ENCODE results near the gene PGP.
A peak's percentile ranks its signal among the peaks of the same experiment; 100 is the strongest.
"Not testable (repeated sequence)": the region's sequence is repeated elsewhere in the genome, so short reads cannot be mapped to it uniquely, and the experiment has no call there.

The PGP gene

GRCh38 chr16:2206420-2206779 is 8.2 kb downstream of the PGP start:
- in situ Hi-C loops (cut with HindIII; ENCODE audit: low sequenced_read_pairs): no loop called here
- no peak for TF ChIP-seq CTCF (IDR thresholded peaks at IDR 0.05; ENCODE audit: low read depth, low read length, missing control alignments)
- no peak for DNase-seq (ENCODE audit: low read depth)
- H3K4me3 ChIP-seq (ENCODE audit: low read depth, low read length): peak overlapping the region; percentile 67

GRCh38 chr16:2205967-2206313 is 8.7 kb downstream of the PGP start:
- in situ Hi-C loops (cut with HindIII; ENCODE audit: low sequenced_read_pairs): no loop called here

GRCh38 chr16:2205104-2205966 is 9.3 kb downstream of the PGP start, which contains the start of gene MLST8:
Gene MLST8 (plus strand): TSS chr16:2205454. CDS start chr16:2206086, 632 bp downstream.
- peak; percentile 59 for DNase-seq (ENCODE audit: low read depth)
- in situ Hi-C loops (cut with HindIII; ENCODE audit: low sequenced_read_pairs): no loop called here
- peak; percentile 10 for TF ChIP-seq CTCF (IDR thresholded peaks at IDR 0.05; ENCODE audit: low read depth, low read length, missing control alignments)
- H3K4me3 ChIP-seq (ENCODE audit: low read depth, low read length): peak within 1 kb of the TSS; percentile 67

More at GRCh38 chr16:2205967-2206313, 8.7 kb downstream of the PGP start:
- DNase-seq (ENCODE audit: low read depth): no peak
- TF ChIP-seq CTCF (IDR thresholded peaks at IDR 0.05; ENCODE audit: low read depth, low read length, missing control alignments): no peak
- peak overlapping the region; percentile 67 for H3K4me3 ChIP-seq (ENCODE audit: low read depth, low read length)

- in situ Hi-C loops (cut with HindIII; ENCODE audit: low sequenced_read_pairs): no loop called here
- H3K4me3 ChIP-seq (ENCODE audit: low read depth, low read length): peak overlapping the region; percentile 67
- TF ChIP-seq CTCF (IDR thresholded peaks at IDR 0.05; ENCODE audit: low read depth, low read length, missing control alignments): no peak
- DNase-seq (ENCODE audit: low read depth): no peak
Observed at GRCh38 chr16:2204416-2205103, 10.1 kb downstream of the PGP start.

GRCh38 chr16:2203119-2203688 is 11.4 kb downstream of the PGP start:
- in situ Hi-C loops (cut with HindIII; ENCODE audit: low sequenced_read_pairs); H3K4me3 ChIP-seq (ENCODE audit: low read depth, low read length); DNase-seq (ENCODE audit: low read depth): not testable (repeated sequence)

GRCh38 chr16:2200313-2200712 is 14.3 kb downstream of the PGP start:
- H3K4me3 ChIP-seq (ENCODE audit: low read depth, low read length): no peak overlapping the region
- in situ Hi-C loops (cut with HindIII; ENCODE audit: low sequenced_read_pairs): no loop called here
- TF ChIP-seq CTCF (IDR thresholded peaks at IDR 0.05; ENCODE audit: low read depth, low read length, missing control alignments): no peak
- DNase-seq (ENCODE audit: low read depth): no peak
